Endothelial cell (in vitro differentiated cells): ENCODE data around the gene WFDC13. TPM values are rescaled to one million over a fixed set of nuclear protein-coding genes. Genes with fewer than 3 reads are reported as not detected.
A peak's percentile ranks its signal among the peaks of the same experiment; 100 is the strongest.
"Not testable (repeated sequence)": the region's sequence is repeated elsewhere in the genome, so short reads cannot be mapped to it uniquely, and the experiment has no call there.

ENCODE experiments used
- DNase-seq: peaks from one replicate; pipeline ENCODE4 v3.0.0; 2021; ENCODE audit warnings: low spot score
- H3K27ac Mint-ChIP-seq: one replicate; pipeline ENCODE4 v1.8.0; 2021; ENCODE audit warnings: mixed read lengths, inconsistent platforms; ENCODE audit not compliant: unreplicated experiment
- H3K27me3 Mint-ChIP-seq: one replicate; pipeline ENCODE4 v1.8.0; 2021; ENCODE audit warnings: mild to moderate bottlenecking, moderate library complexity, mixed read lengths, inconsistent platforms; ENCODE audit not compliant: unreplicated experiment
- H3K36me3 Mint-ChIP-seq: one replicate; pipeline ENCODE4 v1.8.0; 2021; ENCODE audit warnings: mild to moderate bottlenecking, low read depth, mixed read lengths, inconsistent platforms; ENCODE audit not compliant: unreplicated experiment
- H3K4me1 Mint-ChIP-seq: one replicate; pipeline ENCODE4 v1.8.0; 2021; ENCODE audit warnings: mild to moderate bottlenecking, mixed read lengths, inconsistent platforms; ENCODE audit not compliant: unreplicated experiment
- H3K4me3 Mint-ChIP-seq: one replicate; pipeline ENCODE4 v1.8.0; 2021; ENCODE audit warnings: mild to moderate bottlenecking, mixed read lengths, inconsistent platforms; ENCODE audit not compliant: unreplicated experiment
- H3K9me3 Mint-ChIP-seq: one replicate; pipeline ENCODE4 v1.8.0; 2021; ENCODE audit warnings: mixed read lengths, inconsistent platforms; ENCODE audit not compliant: unreplicated experiment
- total RNA-seq: library from RNA; stranded (reverse); fragmentation: NEBNext Ultra II Directional; extraction: Animal tissue kit (Norgen Biotek cat#: 25700); gene quantifications from one replicate; pipeline ENCODE4 v1.2.1, GENCODE V29; 2021; ENCODE audit not compliant: unreplicated experiment
- TF ChIP-seq, protein P1 (sequence below): fragments of 200-600 bp; sonication (generic); IDR thresholded peaks from one replicate; pipeline ENCODE4 v1.5.0; 2021; ENCODE audit warnings: antibody characterized with exemption; ENCODE audit not compliant: unreplicated experiment

Gene WFDC13
- total RNA-seq, 1 donor from 2014 or later, result not detected

DNA sequence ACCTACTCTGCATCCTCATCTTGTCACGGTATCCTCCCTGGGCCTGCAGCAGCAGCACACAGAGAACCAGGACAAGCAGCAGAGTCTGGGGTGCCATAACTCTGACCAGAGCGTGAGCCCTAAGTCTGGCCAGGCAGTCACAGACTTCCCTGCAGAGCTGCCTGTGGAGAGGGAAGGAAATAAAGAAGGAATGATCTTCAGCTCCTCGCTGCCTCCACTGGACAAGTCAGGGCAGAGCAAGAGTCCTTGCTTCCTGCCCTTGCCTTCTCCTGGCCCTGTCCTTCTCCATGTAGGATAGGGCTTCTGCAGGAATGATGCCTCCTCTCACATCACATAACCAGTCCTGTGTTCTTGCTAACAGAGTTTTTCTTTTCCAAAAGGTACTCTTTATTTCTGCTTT lies 15.9 kb upstream of the WFDC13 start:
- H3K27ac Mint-ChIP-seq, result no peak overlapping the region
- no peaks in the 10 kb centered on the region for H3K4me1 Mint-ChIP-seq
- H3K27me3 Mint-ChIP-seq, result peaks cover 1% of the 10 kb centered on the region
- no peaks in the 10 kb centered on the region for H3K9me3 Mint-ChIP-seq
- no peak overlapping the region for H3K4me3 Mint-ChIP-seq
- H3K36me3 Mint-ChIP-seq, result no peaks in the 10 kb centered on the region
- peak; percentile 9 for DNase-seq
- TF ChIP-seq, protein P1, sequence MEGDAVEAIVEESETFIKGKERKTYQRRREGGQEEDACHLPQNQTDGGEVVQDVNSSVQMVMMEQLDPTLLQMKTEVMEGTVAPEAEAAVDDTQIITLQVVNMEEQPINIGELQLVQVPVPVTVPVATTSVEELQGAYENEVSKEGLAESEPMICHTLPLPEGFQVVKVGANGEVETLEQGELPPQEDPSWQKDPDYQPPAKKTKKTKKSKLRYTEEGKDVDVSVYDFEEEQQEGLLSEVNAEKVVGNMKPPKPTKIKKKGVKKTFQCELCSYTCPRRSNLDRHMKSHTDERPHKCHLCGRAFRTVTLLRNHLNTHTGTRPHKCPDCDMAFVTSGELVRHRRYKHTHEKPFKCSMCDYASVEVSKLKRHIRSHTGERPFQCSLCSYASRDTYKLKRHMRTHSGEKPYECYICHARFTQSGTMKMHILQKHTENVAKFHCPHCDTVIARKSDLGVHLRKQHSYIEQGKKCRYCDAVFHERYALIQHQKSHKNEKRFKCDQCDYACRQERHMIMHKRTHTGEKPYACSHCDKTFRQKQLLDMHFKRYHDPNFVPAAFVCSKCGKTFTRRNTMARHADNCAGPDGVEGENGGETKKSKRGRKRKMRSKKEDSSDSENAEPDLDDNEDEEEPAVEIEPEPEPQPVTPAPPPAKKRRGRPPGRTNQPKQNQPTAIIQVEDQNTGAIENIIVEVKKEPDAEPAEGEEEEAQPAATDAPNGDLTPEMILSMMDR, result no peak

DNA sequence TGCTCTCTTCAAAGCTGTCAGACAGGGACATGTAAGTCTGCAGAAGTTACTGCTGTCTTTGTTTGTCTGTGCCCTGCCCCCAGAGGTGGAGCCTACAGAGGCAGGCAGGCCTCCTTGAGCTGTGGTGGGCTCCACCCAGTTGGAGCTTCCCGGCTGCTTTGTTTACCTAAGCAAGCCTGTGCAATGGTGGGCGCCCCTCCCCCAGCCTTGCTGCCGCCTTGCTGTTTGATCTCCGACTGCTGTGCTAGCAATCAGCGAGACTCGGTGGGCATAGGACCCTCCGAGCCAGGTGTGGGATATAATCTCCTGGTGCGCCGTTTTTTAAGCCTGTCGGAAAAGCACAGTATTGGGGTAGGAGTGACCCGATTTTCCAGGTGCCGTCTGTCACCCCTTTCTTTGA lies 8.5 kb upstream of the WFDC13 start:
- H3K27ac Mint-ChIP-seq, H3K4me1 Mint-ChIP-seq, H3K27me3 Mint-ChIP-seq, DNase-seq, H3K36me3 Mint-ChIP-seq, H3K4me3 Mint-ChIP-seq, H3K9me3 Mint-ChIP-seq: not testable (repeated sequence)

DNA sequence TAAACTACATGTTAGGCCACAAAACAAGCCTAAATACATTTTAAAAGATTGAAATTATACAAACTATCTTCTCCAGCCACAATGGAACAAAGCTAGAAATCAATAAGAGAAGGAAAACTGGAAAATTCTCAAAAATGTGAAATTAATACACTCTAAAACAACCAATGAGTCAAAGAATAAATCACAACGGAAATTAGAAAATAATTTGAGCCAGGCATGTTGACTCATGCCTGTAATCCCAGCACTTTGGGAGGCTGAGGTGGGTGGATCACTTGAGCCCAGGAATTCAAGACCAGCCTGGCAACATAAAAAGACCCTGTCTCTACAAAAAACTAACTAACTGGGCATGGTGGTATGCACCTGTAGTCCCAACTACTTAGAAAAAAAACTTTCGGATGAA lies 6.3 kb upstream of the WFDC13 start:
- Mint-ChIP-seq H3K9me3 (no peaks in the 10 kb centered on the region), H3K27ac (no peak overlapping the region), H3K4me1 (no peaks in the 10 kb centered on the region), H3K27me3 (no peaks in the 10 kb centered on the region), H3K36me3 (peaks cover 3% of the 10 kb centered on the region), H3K4me3 (no peak overlapping the region)
- TF ChIP-seq, protein P1, result no peak
- DNase-seq, result no peak

DNA sequence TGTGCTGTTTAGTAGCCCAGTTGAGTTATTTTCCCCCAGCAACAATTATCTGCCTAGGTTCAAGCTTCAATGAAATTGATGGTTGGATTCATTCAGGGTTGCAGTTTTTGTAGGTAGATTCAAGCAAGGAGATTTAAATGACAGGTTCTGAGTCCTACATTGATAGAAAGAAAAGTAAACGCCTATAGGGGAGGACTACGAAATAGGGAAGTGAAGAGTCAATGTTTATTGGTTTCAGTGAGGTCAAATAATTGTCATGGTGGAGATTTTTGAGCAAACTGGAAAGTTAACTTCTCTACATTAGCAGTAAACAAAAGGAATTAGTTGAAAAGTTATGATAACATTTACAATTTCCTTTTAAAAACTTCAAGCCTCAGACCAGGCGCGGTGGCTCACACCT lies 734 bp upstream of the WFDC13 start:
- no peak overlapping the region for H3K4me3 Mint-ChIP-seq
- TF ChIP-seq, protein P1, result no peak
- no peaks in the 10 kb centered on the region for H3K36me3 Mint-ChIP-seq
- H3K4me1 Mint-ChIP-seq, result no peaks in the 10 kb centered on the region
- H3K9me3 Mint-ChIP-seq, result no peaks in the 10 kb centered on the region
- no peak overlapping the region for H3K27ac Mint-ChIP-seq
- H3K27me3 Mint-ChIP-seq, result no peaks in the 10 kb centered on the region
- DNase-seq, result no peak

DNA sequence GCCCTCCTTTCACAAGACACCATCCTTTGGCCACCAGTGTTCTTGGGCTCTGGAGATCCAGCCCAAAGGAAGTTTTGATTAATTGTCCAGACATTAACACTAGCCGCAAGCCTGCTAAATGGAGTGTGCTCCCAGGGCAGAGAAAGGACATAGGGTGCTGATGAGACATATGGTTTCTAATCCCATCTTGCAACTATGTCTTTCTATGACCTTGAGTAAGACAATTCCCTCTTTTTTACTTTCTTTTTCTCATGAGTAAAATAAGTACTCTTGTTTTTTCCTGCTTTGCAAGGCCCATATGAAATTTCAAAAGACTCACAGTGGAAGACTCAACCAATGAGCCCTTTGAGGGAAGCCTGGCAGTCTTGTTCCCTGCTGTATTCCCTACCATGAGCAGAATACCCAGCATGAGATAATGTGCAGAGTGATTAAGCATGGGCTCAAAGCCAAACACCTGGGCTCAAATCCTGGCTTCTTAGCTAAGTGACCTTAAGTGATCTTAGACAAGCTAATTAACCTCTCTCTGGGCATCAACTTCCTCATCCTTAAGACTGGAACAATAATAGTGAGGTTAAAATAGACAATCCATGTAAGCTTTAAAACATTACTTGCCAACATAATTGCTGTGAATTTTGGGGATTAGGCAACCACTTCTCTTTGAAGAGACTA lies 3.3 kb downstream of the WFDC13 start, which contains the start of gene WFDC10B:
WFDC10B (minus strand) TSS at position 51 of the 669 bp plus-strand sequence. CDS start 19,027 bp downstream, outside the sequence.
- Mint-ChIP-seq H3K27ac (no peak within 1 kb of the TSS), H3K4me3 (no peak within 1 kb of the TSS)
- TF ChIP-seq, protein P1, result no peak

DNA sequence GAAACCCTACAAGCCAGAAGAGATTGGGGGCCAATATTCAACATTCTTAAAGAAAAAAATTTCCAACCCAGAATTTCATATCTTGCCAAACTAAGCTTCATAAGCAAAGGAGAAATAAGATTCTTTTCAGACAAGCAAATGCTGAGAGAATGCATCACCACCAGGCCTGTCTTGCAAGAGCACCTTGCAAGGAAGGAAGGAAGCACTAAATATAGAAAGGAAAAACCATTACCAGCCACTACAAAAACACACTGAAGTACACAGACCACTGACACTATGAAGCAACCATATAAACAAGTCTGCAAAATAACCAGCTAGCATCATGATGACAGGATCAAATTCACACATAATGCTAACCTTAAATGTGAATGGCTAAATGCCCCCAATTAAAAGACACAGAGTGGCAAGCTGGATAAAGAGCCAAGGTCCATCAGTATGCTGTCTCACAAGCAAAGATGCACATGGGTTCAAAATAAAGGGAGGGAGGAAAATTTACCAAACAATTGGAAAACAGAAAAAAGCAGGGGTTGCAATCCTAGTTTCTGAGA lies 14.4 kb downstream of the WFDC13 start:
- not testable (repeated sequence) for H3K4me3 Mint-ChIP-seq, H3K9me3 Mint-ChIP-seq, DNase-seq, H3K27ac Mint-ChIP-seq, H3K4me1 Mint-ChIP-seq, H3K27me3 Mint-ChIP-seq, H3K36me3 Mint-ChIP-seq

More for the DNA sequence above, 3.3 kb downstream of the WFDC13 start, which contains the start of gene WFDC10B:
- no peaks in the 10 kb centered on the region for H3K4me1 Mint-ChIP-seq
- DNase-seq, result no peak
- H3K36me3 Mint-ChIP-seq, result no peaks in the 10 kb centered on the region
- no peaks in the 10 kb centered on the region for H3K9me3 Mint-ChIP-seq
- H3K27me3 Mint-ChIP-seq, result no peaks in the 10 kb centered on the region
